Femur (tissue), 1 donor: ENCODE measurements around the gene TJP1.
A peak's percentile ranks its signal among the peaks of the same experiment; 100 is the strongest.
"Not testable (repeated sequence)": the region's sequence is repeated elsewhere in the genome, so short reads cannot be mapped to it uniquely, and the experiment has no call there.

Experiments
- DNase-seq: peaks from one replicate; pipeline ENCODE4 v3.0.0-alpha.2; 2017

TJP1 gene

DNA sequence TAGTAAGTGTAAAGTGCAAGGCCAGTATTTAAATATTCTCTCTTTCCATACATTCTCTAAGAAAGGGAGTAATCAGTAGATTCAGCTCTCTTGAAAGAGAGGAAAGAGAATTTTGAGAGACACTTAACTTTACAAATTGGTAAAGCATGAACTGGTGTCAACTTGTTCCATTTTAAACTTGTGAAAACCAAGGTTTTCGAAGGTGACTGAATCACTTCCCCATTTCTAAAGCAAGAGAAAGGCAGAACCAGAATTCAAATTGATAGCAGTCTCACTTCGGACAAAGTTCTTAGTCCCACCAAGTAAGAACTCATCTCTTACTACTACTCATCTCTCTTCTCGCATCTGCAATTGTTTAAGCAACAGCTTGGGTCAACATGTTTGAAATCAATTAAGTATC, 22.4 kb downstream of the TJP1 start:
- DNase-seq: no peak

DNA sequence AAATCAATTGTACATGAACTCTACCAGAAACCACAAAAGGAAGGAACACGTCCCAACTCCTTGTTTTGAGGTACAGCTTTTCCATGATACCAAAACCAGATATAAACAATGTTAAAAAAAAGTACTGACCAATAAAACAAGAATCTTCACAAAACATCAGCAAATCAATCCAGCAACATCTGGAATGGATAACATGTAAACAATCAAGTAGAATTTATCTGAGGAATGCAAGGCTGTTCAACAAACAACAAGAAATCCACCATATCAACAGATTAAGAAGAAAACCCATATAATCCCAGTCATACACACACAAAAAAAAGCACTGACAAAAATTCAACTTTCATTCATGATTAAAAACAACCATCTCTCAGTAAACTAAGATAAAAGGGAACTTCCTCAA, 26.7 kb downstream of the TJP1 start:
- no peak for DNase-seq

DNA sequence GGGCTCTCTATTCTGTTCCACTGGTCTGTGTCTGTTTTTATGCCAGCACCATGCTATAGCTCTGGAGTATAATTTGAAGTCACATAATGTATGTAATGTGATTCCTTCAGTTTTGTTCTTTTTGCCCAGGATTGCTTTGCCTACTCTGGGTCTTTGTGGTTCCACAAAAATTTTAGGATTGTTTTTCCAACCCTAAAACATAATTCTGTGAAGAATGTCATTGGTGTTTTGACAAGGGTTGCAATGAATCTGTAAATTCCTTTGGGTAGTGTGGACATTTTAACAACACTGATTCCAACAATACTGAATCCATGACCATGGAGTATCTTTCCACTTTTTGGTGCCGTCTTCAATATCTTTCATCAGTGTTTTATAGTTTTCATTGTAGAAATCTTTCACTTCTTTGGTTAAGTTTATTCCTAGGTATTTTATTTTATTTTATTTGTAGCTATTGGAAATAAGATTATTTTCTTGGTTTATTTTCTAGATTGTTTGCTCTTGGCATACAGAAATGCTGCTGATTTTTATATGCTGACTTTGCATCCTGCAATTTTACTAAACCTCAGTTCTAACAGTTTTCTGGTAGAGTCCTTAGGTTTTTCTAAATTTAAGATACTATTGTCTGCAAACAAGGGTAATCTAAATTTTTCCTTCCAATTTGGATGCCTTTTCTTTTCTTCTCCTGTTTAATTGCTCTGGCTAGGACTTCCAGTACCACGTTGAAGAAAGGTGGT, 29.7 kb downstream of the TJP1 start:
- DNase-seq: no peak

DNA sequence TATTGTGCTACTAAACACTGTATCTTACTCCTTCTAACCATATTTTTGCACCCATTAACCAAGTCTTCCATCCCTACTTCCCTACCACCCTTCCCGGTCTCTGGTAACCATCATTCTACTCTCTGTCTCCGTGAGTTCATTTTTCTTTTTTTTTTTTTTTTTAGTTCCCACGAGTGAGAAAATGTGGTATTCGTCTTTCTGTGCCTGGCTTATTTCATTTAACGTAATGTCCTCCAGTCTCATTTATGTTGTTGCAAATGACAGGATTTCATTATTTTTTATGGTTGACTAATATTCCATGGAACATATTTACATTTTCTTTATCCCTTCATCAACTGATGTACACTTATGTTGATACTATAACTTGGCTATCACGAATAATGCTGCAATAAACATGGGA, 31.7 kb downstream of the TJP1 start:
- no peak for DNase-seq

DNA sequence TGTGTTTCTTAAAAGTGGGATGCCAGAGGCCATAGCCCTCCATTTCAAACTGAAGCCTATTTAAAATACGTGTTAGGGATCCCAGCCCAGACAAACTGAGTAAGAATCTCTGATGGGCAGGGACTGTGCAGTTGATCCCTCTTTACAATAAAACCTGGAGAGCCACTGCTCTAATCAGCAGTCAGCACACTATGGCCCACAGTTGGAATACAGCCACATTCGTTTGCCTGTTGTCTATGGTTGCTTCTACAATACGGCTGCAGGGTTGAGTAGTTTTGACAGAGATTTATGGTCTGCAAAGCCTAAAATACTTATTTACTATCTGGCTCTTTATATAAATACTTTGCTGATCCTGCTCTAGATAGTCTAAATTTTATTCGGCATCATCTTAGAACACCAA, 32.4 kb downstream of the TJP1 start:
- DNase-seq: no peak

DNA sequence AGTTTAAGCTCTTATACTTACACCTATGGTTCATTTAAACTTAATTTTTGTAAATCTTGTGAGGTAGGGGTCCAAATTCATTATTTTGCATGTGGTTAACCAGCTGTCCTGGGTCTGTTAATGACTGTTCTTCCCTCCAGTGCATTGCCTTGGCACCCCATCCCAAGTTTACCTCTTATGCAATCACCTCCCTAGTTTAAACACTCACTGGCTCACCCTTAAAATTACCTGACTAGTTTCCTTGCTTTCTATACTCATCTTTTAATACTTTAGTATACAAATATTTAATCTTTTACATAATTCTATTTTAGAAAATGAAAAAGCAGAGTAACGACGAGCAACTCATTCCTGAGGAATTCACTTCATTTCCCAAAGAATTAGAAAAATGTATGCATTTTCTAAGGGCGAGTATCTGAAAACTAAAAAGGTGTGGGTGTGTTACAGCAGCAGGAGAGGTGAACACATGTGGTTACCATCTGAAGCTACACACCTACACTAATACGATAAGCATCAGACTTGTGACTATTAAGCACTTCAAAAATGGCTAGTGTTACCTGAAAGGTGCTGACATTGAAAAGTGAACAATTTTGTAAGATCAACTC, 33.7 kb downstream of the TJP1 start:
- DNase-seq: no peak

DNA sequence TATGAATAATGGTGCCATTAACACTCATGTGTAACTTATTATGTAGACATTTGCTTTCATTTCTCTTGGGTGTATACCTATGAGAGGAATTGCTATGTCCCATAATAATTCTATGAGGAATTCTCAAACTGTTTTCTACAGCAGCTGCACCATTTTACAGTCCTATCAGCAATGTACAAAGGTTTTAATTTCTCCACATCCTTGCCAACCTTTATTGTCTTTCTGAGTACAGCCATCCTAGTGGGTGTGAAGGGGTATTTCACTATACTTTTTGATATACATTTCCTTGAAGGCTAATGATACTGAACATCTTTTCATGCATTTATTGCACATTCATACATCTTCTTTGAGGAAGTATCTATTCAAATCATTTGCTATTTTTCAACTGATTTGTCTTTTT, 34.5 kb downstream of the TJP1 start:
- DNase-seq: no peak

DNA sequence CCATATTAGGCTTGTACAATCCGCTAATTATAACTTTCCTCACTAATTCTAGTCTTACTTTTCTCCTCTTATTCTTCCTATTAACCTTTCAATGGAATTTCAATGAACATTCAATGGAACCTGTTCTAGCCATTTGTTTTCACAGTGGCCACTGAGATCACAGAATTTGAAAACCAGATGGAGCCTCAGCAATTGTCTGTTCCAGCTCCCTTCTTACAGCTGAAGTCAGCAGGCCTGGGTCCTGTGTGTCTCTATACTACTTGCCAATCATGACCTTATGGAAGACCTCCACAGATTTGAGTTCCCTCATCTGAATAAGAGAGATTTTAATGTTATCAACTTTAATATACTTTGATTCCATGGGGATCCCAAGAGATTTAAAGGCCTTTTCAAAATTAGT, 36.6 kb downstream of the TJP1 start:
- no peak for DNase-seq

DNA sequence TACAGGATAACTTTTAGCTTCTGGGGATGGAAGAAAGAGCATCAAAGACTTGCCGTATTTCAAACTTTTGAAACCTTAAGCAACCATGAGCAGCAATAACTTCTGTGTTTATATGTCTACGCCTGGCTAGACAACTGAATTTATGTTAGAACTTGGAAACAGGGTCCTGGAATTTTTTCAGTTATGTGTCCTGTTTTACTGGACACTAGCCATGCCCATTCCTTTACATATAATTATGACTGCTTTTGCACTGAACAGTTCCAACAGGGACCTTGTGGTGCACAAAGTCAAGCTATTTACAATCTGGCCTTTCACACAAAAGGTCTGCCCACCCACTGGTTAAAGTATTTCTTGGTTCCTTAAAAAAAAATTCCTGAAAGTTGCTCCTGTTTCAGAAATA, 37.1 kb downstream of the TJP1 start:
- DNase-seq: no peak

DNA sequence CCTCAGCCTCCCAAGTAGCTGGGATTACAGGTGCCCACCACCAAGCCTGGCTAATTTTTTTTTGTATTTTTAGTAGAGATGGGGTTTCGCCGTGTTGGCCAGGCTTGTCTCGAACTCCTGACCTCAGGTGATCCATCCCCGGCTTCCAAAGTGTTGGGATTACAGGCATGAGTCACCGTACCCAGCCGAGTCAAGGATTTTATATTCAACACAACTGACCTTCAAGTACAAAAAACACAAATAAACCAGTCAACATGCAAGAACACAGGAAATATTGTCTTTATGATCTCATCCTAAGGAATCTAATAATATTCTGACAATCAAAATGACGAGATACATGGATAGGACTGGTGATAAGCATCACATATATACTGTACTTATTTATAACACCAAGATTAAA, 37.9 kb downstream of the TJP1 start:
- no peak for DNase-seq

DNA sequence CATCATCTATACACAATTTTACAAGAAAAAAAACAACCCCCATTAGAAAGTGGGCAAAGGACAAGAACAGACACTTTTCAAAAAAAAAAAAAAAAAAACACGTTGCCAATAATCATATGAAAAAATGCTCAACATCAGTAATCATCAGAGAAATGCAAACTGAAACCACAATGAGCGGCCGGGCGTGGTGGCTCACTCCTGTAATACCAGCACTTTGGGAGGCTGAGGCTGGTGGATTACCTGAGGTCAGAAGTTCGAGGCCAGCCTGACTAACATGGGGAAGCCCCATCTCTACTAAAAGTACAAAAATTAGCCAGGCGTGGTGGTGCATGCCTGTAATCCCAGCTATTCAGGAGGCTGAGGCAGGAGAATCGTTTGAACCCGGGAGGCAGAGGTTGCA, 39.5 kb downstream of the TJP1 start:
- DNase-seq: not testable (repeated sequence)

DNA sequence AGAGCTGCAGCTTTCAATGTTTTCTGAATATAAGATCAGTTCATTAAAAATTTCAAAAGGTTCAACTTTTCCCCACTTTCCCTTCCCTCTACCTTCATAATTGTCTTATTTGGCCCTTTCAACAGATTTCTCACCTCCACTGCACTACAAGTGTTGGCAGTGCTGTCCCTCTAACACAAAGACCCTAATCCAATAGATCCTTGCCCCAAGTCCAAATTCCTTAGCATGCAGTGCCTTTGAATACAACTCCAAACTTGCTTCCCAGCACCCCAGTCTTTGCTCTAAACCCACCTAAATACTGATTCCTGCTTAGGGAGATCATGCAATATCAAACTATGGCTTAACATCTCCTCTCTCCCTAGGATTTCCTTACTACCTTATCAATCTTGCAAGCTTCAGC, 43.9 kb downstream of the TJP1 start:
- DNase-seq: no peak

DNA sequence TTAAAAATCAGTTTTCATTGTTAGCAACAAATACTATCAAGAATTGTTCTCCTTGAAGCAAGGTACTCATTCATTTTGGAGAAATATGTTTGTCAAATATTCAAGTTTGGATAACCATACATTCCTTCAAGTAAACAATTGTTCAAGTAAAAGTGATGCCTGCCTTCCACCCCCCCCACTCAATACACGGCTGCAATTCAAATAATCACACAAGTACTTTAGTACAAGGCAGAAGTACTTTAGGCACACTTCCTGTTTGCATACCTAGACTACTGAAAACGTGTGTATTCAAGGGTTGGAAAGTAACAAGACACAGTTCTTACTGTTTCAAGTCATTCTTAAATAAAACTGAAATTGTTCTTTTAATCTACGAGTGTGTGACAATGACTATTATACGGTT, 45.4 kb downstream of the TJP1 start:
- DNase-seq: no peak

DNA sequence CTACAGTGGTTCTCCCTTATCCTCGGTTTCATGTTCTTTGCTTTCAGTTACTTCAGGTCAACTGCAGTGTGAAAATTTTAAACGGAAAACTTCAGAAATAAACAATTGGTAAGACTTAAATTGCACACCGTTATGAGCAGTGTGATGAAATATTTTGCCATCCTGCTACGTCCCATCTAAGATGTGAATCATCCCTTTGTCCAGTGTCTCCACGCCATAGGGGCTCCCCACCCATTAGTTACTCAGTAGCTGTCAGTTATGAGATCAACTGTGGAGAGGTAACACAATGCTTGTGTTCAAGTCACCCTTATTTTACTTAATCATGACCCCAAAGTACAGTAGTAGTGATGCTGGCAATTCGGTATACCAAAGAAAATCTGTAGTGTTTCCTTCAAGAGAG, 47.4 kb downstream of the TJP1 start:
- DNase-seq: no peak

DNA sequence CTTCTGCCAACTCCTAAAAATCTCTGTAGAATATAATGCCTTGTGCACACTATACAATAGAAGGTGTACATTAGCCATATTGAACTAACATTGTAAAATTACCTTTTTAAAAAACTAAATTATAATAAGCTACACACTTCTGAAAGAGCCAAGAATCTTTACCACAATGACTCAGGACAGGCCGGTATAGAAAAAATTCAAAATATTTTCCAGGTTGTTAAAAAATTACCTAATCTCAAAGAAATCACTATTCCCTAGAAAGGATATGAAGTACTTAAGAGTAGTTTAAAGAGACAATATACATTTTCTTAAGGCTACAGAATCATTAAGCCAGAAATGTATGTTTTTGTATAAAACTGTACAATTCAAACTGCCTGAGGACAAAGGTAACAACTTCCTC, 48.5 kb downstream of the TJP1 start:
- no peak for DNase-seq

DNA sequence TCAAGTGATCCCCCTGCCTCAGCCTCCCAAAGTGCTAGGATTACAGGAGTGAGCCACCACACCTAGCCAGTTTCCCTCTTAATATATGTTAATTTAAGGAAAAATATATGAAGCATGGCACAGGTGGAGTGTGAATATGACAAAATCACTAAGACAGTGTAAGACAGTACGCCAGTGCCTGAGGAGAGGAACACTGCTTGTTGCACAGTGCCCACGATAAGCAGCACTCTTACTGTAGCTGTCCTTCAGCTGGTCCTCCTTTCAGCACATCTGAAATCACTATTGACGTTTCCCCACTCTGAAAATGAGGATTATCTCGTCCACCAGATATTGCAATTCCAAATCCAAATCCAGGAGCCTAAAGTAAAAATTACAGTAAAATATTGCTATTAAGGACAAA, 49.3 kb downstream of the TJP1 start:
- no peak for DNase-seq

DNA sequence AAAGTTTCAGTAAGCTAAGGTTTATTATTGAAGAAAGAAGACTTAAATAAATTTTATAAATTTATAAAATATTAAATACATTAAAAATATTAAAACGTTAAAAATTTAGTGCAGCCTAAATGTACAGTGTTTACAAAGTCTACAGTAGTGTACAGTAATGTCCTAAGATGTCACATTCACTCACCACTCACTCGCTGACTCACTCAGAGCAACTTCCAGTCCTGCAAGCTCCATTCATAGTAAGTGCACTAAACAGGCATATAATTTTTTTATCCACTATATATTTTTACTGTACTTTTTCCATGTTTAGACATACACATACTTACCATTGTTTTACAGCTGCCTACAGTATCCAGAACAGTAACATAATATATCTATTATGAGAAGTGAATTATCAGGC, 51.5 kb downstream of the TJP1 start:
- no peak for DNase-seq

DNA sequence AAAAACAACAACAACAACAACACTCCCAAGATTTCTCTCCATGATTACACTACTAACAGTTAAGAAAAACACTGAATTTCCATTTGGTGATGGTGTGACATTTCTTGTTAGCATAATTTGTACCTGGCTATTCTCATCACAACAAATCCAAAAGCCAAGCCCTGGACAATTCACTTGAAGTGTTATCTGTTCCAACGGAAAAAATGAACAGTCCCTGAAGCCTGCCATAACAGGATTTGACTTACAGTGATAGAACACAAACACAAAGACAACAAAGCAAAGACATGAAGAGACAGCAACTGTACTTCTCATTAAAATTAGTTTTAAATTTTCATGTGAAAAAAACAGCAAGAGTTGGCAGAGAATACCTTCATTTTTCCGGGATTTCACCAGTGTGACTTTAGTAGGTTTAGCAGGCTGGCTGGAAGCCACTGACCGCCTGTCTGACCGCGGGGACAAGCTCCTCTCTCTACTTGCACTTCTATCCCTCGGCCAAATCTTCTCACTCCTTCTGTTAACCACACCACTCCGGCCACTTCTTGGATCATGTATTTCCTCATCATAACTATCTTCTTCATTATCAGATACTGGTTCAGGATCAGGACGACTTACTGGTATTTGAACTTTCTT, 56.3 kb downstream of the TJP1 start:
- DNase-seq: peak; percentile 20

DNA sequence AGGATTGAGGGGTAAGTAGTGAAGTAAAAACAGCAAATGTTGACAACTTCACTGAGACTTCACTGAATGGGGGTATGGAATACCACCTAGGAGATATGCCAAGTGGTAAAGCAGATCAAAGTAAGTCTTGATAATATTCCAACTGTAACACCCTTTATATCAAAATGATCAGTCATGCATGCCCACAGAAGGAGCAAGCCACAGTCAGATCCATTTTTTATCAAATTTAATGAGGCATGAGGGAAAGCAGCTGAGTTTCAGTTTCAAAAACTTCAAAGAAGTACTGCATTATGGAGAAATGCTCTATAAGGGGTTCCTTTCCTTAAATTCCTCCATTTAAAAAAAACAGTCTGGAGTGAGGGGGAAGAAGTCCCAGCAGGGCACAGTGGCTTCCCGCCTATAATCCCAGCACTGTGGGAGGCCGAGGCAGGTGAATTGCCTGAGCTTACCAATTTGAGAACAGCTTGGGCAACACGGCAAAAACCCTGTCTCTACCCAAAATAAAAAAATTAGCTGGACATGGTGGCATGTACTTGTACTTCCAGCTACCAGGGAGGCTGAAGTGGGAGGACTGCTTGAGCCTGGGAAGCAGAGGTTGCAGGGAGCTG, 56.9 kb downstream of the TJP1 start:
- no peak for DNase-seq

DNA sequence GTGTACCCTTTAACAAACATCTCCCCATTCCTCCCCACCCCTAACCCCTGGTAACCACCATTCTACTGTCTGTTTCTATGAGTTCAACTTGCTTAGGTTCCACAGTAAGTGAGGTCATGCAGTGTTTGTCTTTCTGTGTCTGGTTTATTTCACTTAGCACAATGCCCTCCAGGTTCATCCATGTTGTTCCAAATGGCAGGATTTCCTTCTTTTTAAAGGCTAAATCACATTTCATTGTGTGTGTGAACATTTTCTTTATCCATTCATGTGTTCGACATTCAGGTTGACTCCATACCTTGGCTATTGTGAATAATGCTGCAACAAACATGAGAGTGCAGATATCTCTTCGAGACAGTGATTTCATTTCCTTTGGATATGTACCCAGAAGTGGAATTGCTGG, 62.7 kb downstream of the TJP1 start:
- no peak for DNase-seq

DNA sequence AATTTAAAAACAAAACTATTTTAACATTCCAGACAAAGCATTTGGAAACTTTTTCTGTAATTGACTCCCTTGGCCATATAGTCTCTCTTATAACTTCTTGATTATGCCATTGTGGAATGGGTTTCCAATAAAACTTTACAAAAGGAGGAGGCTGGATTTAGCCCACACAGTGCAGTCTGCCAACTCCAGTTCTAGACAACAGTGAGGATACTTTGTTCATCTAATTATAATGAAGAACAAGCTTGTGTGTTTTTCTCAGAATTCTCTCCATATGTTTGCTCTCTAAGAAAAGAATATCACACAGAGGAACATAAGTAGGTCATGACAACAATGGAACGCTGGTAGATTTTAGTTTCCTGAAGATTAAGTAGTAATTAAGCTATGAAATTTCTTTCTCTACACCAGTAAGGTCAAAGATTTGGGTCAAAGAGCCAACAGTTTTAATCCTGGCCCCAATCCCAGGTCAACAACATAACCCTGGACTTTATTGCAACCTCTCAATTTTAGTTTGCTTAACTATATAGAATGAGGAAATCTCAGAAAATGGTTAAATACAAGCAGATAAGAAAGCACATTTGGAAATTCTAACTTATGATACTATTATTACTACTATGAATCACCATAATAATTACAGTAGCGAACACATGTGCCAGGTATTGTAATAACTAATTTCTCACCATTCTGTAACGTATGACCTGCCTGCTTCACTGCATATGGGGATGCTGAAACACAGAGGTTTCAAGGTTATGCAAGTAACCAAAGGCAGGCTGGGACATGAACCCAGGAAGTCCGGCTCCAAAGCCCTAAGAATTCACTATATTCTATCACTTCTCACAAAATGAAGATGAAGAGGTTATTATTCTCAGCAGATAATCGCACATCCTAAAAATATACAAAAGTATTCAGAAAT, 65.7 kb downstream of the TJP1 start:
- DNase-seq: no peak

DNA sequence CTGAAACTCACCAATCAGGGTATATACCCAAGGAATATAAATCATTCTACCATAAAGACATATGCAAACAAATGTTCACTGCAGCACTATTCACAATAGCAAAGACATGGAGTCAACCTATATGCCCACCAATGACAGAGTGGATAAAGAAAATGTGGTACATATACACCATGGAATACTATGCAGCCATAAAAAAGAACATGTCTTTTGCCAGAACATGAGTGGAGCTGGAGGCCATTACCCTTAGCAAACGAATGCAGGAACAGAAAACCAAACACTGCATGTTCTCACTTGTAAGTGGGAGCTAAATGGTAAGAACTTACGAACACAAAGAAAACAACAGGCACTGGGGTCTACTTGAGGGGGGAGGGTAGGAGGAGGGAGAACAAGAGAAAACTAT, 68.3 kb downstream of the TJP1 start:
- DNase-seq: not testable (repeated sequence)

DNA sequence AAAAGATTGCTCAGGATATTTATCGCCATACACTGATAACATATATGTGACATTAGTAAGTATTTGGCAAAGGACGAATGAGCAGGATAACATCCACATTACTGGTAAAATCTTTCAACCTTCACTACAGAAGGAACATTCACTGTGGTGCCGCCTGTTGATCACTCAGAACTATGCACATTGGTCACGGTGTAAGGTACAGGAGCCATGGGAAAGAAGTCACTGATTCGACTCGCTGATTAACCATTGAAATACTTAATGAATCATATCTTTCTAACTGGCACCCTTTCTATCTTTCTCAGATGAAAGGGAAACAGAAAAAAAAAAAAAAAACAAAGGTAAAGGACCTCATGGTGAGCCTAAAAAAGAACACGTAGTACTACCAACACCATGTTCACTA, 68.8 kb downstream of the TJP1 start:
- DNase-seq: no peak
